Measurements from ENCODE around the gene PEX5L.

Gene PEX5L

DNA sequence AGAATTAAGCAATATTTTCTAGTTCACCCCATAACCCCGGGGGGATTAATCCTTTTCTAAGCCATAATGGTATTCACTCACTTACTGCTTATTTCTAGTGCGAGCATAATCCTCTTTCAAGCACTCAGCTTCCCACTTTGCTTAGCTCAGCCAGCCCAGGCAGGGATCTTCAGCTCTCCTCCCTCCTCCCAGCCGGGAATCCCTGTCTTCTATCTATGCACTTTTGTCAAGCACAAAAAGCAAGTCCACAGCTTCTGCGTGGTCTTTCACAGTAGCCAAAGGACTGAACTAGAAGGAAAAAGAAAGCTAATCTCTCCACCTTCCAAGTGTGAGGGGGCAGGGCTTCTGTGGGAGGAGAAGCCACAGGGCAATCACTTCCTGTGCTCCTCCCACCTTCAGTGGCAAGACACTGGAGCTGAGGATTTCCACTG, 62.8 kb downstream of the PEX5L start:
- H3K4me3 Mint-ChIP-seq: no peak overlapping the region
- no peaks in the 10 kb centered on the region for H3K9me3 Mint-ChIP-seq (ENCODE audit: low read depth)
- no peak overlapping the region for H3K27ac Mint-ChIP-seq
- no peaks in the 10 kb centered on the region for H3K36me3 Mint-ChIP-seq
- H3K4me1 Mint-ChIP-seq (ENCODE audit: low read depth): no peaks in the 10 kb centered on the region
- H3K27me3 Mint-ChIP-seq: no peaks in the 10 kb centered on the region

DNA sequence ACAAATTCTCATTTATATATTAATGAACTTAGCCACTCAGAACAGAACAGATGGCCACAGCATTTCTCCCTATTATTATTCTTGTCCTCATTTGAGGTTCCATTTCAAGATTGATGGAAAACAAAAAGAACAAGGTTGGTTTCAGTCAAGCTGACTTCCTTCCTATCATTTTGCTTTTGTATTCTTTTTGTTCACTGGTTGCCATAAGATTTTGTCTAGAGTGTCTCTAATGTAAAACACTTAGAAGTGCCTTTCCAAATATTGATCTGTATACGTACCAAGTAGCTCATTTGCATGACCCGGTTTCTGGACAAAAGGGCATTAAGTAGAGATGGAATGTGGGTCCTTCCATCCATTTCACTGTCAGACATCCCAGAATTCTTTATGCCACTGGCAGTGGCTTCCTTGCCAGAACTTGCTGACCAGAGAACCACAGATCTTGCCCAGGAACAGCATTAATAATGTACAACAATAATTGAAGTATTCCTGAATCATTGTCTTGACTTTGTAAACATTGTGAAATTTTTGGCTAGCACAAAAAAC, 63.8 kb downstream of the PEX5L start:
- H3K27ac Mint-ChIP-seq: no peak overlapping the region
- no peaks in the 10 kb centered on the region for H3K36me3 Mint-ChIP-seq
- no peaks in the 10 kb centered on the region for H3K9me3 Mint-ChIP-seq (ENCODE audit: low read depth)
- no peak overlapping the region for H3K4me3 Mint-ChIP-seq
- H3K27me3 Mint-ChIP-seq: no peaks in the 10 kb centered on the region
- no peaks in the 10 kb centered on the region for H3K4me1 Mint-ChIP-seq (ENCODE audit: low read depth)

DNA sequence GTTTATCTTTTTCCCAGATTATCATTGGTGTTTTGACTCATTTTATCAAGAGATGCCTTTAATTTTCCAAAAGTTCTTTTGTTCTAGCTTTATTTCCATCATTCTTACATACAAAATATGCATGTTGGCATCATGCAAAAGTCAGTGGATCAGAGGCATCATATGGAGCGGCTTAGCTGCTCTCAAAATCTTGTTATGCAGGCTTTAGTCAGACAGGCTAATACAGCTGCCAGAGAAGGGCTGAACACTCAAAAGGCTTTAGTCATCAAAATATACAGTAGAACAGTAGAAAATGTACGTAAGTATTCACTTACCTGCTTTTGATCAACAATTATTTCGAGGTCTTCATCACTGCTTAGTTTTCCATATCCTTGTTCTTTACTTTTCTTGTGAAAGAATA, 65.5 kb downstream of the PEX5L start:
- Mint-ChIP-seq H3K36me3 (no peaks in the 10 kb centered on the region), H3K9me3 (ENCODE audit: low read depth) (no peaks in the 10 kb centered on the region), H3K27me3 (no peaks in the 10 kb centered on the region), H3K27ac (no peak overlapping the region), H3K4me1 (ENCODE audit: low read depth) (no peaks in the 10 kb centered on the region), H3K4me3 (no peak overlapping the region)

- Mint-ChIP-seq H3K36me3 (no peaks in the 10 kb centered on the region), H3K4me3 (no peak overlapping the region), H3K9me3 (ENCODE audit: low read depth) (no peaks in the 10 kb centered on the region), H3K4me1 (ENCODE audit: low read depth) (no peaks in the 10 kb centered on the region), H3K27ac (no peak overlapping the region), H3K27me3 (no peaks in the 10 kb centered on the region)
These were observed 66.0 kb downstream of the PEX5L start for GRCh38 chr3:179970746-179971145.

GRCh38 chr3:179969525-179969924, 67.2 kb downstream of the PEX5L start:
- Mint-ChIP-seq H3K4me3 (no peak overlapping the region), H3K27me3 (peaks cover 3% of the 10 kb centered on the region), H3K27ac (no peak overlapping the region)

DNA sequence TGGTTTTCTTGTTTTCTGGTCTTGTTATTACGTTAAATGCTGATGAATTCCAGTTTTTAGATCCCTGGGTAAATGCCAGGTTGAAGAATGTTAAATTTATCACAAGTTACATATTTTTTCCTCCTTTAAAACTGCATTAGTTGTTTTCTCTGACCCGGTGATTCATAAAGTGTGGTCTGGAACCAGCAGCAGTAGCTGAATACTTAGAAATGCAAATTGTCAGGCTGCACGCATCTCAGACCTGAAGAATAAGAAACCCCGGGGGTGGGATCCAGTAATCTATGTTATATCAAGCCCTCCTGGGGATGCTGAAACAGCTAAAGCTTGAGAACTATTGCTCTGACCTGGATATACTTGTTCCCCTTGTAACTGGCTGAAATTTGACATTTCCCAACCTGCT, 69.1 kb downstream of the PEX5L start:
- Mint-ChIP-seq H3K4me1 (ENCODE audit: low read depth) (no peaks in the 10 kb centered on the region), H3K9me3 (ENCODE audit: low read depth) (no peaks in the 10 kb centered on the region), H3K36me3 (no peaks in the 10 kb centered on the region), H3K27ac (no peak overlapping the region), H3K27me3 (peaks cover 8% of the 10 kb centered on the region), H3K4me3 (no peak overlapping the region)

More at GRCh38 chr3:179969525-179969924, 67.2 kb downstream of the PEX5L start:
- no peaks in the 10 kb centered on the region for H3K36me3 Mint-ChIP-seq
- H3K4me1 Mint-ChIP-seq (ENCODE audit: low read depth): no peaks in the 10 kb centered on the region
- no peaks in the 10 kb centered on the region for H3K9me3 Mint-ChIP-seq (ENCODE audit: low read depth)

DNA sequence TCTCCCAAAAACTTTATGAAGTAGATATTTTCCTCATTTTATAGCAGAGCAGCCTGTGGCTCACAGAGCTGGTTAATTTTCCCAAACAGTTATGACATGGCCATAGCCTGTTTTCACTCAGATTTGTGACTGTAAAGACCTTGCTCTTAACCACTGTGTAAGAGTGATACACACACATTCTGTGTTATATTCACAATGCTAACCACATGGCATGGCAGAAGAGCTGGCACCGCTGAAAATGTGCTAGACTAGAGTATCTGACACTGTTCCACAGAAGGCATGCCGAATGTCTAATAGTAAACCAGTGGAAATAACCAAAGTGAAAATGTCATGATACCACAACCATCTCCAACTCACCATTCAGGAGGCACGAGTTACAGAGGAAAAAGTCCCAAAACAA, 71.8 kb downstream of the PEX5L start:
- Mint-ChIP-seq H3K36me3 (no peaks in the 10 kb centered on the region), H3K27ac (no peak overlapping the region), H3K4me3 (no peak overlapping the region), H3K4me1 (ENCODE audit: low read depth) (peaks cover 3% of the 10 kb centered on the region), H3K27me3 (peaks cover 13% of the 10 kb centered on the region), H3K9me3 (ENCODE audit: low read depth) (no peaks in the 10 kb centered on the region)

GRCh38 chr3:179962629-179963387, 73.9 kb downstream of the PEX5L start:
- Mint-ChIP-seq H3K27ac (no peak overlapping the region), H3K4me3 (no peak overlapping the region), H3K36me3 (no peaks in the 10 kb centered on the region), H3K9me3 (ENCODE audit: low read depth) (no peaks in the 10 kb centered on the region), H3K27me3 (peaks cover 21% of the 10 kb centered on the region), H3K4me1 (ENCODE audit: low read depth) (peaks cover 3% of the 10 kb centered on the region)

- peaks cover 27% of the 10 kb centered on the region for H3K27me3 Mint-ChIP-seq
- H3K9me3 Mint-ChIP-seq (ENCODE audit: low read depth): no peaks in the 10 kb centered on the region
- peaks cover 8% of the 10 kb centered on the region for H3K4me1 Mint-ChIP-seq (ENCODE audit: low read depth)
- no peak overlapping the region for H3K4me3 Mint-ChIP-seq
- H3K36me3 Mint-ChIP-seq: no peaks in the 10 kb centered on the region
- H3K27ac Mint-ChIP-seq: no peak overlapping the region
These were observed 75.0 kb downstream of the PEX5L start for GRCh38 chr3:179961703-179962078.

DNA sequence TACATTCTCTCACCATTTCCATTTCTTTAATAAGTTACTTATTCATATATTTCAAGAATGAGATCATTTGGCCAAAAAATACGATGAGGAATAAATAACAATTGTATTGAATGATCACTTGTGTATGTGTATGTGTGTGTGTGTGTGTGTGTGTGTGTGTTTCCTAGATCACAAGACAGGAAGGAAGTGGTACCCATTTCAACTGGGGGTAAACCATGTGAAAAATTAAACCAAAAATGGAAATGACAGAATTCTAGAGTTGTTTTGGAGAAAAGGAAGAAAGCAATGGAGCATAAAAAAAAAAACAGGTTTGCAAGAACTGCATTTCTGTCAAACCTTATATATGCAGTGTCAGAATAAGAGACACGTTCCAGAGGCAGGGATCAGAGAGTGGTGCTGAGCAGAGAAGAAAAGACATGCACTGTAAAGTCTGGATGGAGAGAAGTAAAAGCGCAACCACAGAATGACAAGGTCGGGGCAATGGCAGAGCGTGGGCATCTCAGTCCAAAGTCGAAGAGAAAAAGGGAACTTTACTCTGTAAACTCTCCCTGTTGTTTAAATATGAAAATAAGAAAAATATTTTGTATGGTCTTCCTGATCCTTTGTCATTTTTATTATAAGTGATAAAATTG, 75.5 kb downstream of the PEX5L start:
- no peak overlapping the region for H3K4me3 Mint-ChIP-seq
- H3K27ac Mint-ChIP-seq: no peak overlapping the region
- peaks cover 27% of the 10 kb centered on the region for H3K27me3 Mint-ChIP-seq
- H3K4me1 Mint-ChIP-seq (ENCODE audit: low read depth): peaks cover 8% of the 10 kb centered on the region
- H3K36me3 Mint-ChIP-seq: no peaks in the 10 kb centered on the region
- H3K9me3 Mint-ChIP-seq (ENCODE audit: low read depth): no peaks in the 10 kb centered on the region

- Mint-ChIP-seq H3K27me3 (peaks cover 26% of the 10 kb centered on the region), H3K4me1 (ENCODE audit: low read depth) (peaks cover 8% of the 10 kb centered on the region), H3K27ac (no peak overlapping the region), H3K9me3 (ENCODE audit: low read depth) (no peaks in the 10 kb centered on the region), H3K36me3 (no peaks in the 10 kb centered on the region), H3K4me3 (no peak overlapping the region)
These were observed 78.0 kb downstream of the PEX5L start for GRCh38 chr3:179958759-179959158.

GRCh38 chr3:179958143-179958542, 78.6 kb downstream of the PEX5L start:
- Mint-ChIP-seq H3K27ac (no peak overlapping the region), H3K36me3 (no peaks in the 10 kb centered on the region)

GRCh38 chr3:179957264-179957845, 79.4 kb downstream of the PEX5L start:
- H3K4me3 Mint-ChIP-seq: no peak overlapping the region
- no peaks in the 10 kb centered on the region for H3K36me3 Mint-ChIP-seq
- peaks cover 27% of the 10 kb centered on the region for H3K27me3 Mint-ChIP-seq
- no peaks in the 10 kb centered on the region for H3K9me3 Mint-ChIP-seq (ENCODE audit: low read depth)
- H3K4me1 Mint-ChIP-seq (ENCODE audit: low read depth): peaks cover 8% of the 10 kb centered on the region
- no peak overlapping the region for H3K27ac Mint-ChIP-seq

More at GRCh38 chr3:179958143-179958542, 78.6 kb downstream of the PEX5L start:
- H3K9me3 Mint-ChIP-seq (ENCODE audit: low read depth): no peaks in the 10 kb centered on the region
- H3K4me1 Mint-ChIP-seq (ENCODE audit: low read depth): peaks cover 8% of the 10 kb centered on the region
- H3K27me3 Mint-ChIP-seq: peaks cover 28% of the 10 kb centered on the region
- no peak overlapping the region for H3K4me3 Mint-ChIP-seq

- Mint-ChIP-seq H3K27me3 (peaks cover 27% of the 10 kb centered on the region), H3K27ac (no peak overlapping the region), H3K36me3 (no peaks in the 10 kb centered on the region), H3K4me3 (no peak overlapping the region), H3K4me1 (ENCODE audit: low read depth) (peaks cover 8% of the 10 kb centered on the region), H3K9me3 (ENCODE audit: low read depth) (no peaks in the 10 kb centered on the region)
These were observed 80.3 kb downstream of the PEX5L start for GRCh38 chr3:179956416-179956830.

- Mint-ChIP-seq H3K36me3 (no peaks in the 10 kb centered on the region), H3K4me1 (ENCODE audit: low read depth) (peaks cover 5% of the 10 kb centered on the region), H3K4me3 (no peak overlapping the region), H3K27me3 (peaks cover 25% of the 10 kb centered on the region), H3K27ac (no peak overlapping the region), H3K9me3 (ENCODE audit: low read depth) (no peaks in the 10 kb centered on the region)
These were observed 80.9 kb downstream of the PEX5L start for GRCh38 chr3:179955809-179956208.

All from activated naive CD8-positive, alpha-beta T cell (primary cell).